Testis (tissue), 2 donors: ENCODE data around the gene SLC22A1.

Source experiments
- POLR2A ChIP-seq: fragments of 450-650 bp; IDR thresholded peaks from one replicate; pipeline ENCODE4 v1.6.1; 2017; ENCODE audit warnings: antibody characterized with exemption, mild to moderate bottlenecking, moderate library complexity
- TF ChIP-seq, protein P1 (sequence below), 3 experiments: fragments of 450-650 bp in 2 of 3; fragments of 200-600 bp in 1 of 3; sonication (generic) in 1 of 3; IDR thresholded peaks; one replicate each; pipeline ENCODE4 v1.5.1; 2016 to 2019; ENCODE audit warnings: antibody characterized with exemption in 3 of 3, mild to moderate bottlenecking in 2 of 3, moderate library complexity in 1 of 3

DNA sequence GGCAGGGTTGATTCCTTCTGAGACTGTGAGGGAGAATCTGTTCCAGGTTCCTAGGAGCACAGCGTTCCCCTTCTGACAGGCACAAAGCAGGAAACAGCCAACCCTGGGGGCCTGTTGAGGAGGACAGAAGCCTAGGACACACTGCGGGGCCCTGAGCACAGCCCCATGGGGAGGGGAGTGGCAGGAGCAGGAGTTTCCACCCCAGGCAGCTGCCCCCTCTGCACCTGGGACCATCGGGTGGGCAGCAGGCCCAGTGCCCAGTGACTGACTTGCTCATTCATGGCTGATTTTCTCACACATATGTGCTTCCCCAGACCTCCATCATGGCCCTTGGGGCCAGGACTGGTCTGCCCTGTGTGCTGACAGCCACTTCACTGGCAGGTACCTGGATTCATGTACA is 6.2 kb upstream of the SLC22A1 start:
- TF ChIP-seq, protein P1, sequence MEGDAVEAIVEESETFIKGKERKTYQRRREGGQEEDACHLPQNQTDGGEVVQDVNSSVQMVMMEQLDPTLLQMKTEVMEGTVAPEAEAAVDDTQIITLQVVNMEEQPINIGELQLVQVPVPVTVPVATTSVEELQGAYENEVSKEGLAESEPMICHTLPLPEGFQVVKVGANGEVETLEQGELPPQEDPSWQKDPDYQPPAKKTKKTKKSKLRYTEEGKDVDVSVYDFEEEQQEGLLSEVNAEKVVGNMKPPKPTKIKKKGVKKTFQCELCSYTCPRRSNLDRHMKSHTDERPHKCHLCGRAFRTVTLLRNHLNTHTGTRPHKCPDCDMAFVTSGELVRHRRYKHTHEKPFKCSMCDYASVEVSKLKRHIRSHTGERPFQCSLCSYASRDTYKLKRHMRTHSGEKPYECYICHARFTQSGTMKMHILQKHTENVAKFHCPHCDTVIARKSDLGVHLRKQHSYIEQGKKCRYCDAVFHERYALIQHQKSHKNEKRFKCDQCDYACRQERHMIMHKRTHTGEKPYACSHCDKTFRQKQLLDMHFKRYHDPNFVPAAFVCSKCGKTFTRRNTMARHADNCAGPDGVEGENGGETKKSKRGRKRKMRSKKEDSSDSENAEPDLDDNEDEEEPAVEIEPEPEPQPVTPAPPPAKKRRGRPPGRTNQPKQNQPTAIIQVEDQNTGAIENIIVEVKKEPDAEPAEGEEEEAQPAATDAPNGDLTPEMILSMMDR (IDR thresholded peaks at IDR 0.05): no peak
- no peak for TF ChIP-seq POLR2A
